ENCODE measurements around the gene SDHB.

GRCh38 chr1:16969651-16970050, 84.2 kb downstream of the SDHB start:
- TF ChIP-seq CTCF (conservative IDR thresholded peaks at IDR 0.05; ENCODE audit: low read length) (no peak), EZH2phosphoT487 (IDR thresholded peaks at IDR 0.05; ENCODE audit: borderline replicate concordance) (no peak)
